GM19468 (cell line): Measurements from ENCODE around the gene VAV3.
"Not testable (repeated sequence)": the region's sequence is repeated elsewhere in the genome, so short reads cannot be mapped to it uniquely, and the experiment has no call there.

ENCODE experiments used
- ATAC-seq: cut with Tn5 transposase; IDR thresholded peaks from one replicate; pipeline ENCODE4 v1.9.1; 2021; ENCODE audit warnings: mild to moderate bottlenecking, moderate library complexity, moderate number of reproducible peaks; ENCODE audit not compliant: unreplicated experiment; ENCODE audit errors: extremely low read depth

VAV3 gene

GRCh38 chr1:107702946-107703571, 261.9 kb downstream of the VAV3 start:
- ATAC-seq, result no peak

GRCh38 chr1:107700651-107701050, 264.3 kb downstream of the VAV3 start:
- not testable (repeated sequence) for ATAC-seq

GRCh38 chr1:107698161-107698560, 266.8 kb downstream of the VAV3 start:
- ATAC-seq, result no peak

GRCh38 chr1:107695341-107695740, 269.6 kb downstream of the VAV3 start:
- ATAC-seq, result no peak

- no peak for ATAC-seq
Measured at GRCh38 chr1:107692580-107693345, 272.2 kb downstream of the VAV3 start.

- no peak for ATAC-seq
Measured at GRCh38 chr1:107691540-107691939, 273.4 kb downstream of the VAV3 start.

GRCh38 chr1:107690491-107690890, 274.5 kb downstream of the VAV3 start:
- ATAC-seq, result no peak

GRCh38 chr1:107689733-107690132, 275.2 kb downstream of the VAV3 start:
- ATAC-seq, result no peak

- no peak for ATAC-seq
Measured at GRCh38 chr1:107689159-107689558, 275.8 kb downstream of the VAV3 start.

GRCh38 chr1:107687849-107688753, 276.9 kb downstream of the VAV3 start:
- ATAC-seq, result no peak

- ATAC-seq, result no peak
Measured at GRCh38 chr1:107683683-107684082, 281.3 kb downstream of the VAV3 start.

- no peak for ATAC-seq
Measured at GRCh38 chr1:107683191-107683657, 281.8 kb downstream of the VAV3 start.

GRCh38 chr1:107682467-107682866, 282.5 kb downstream of the VAV3 start:
- no peak for ATAC-seq

- no peak for ATAC-seq
Measured at GRCh38 chr1:107681001-107681479, 283.9 kb downstream of the VAV3 start.

GRCh38 chr1:107680579-107680985, 284.4 kb downstream of the VAV3 start:
- no peak for ATAC-seq

- no peak for ATAC-seq
Measured at GRCh38 chr1:107679411-107679953, 285.5 kb downstream of the VAV3 start.

- ATAC-seq, result no peak
Measured at GRCh38 chr1:107678993-107679392, 286.0 kb downstream of the VAV3 start.

GRCh38 chr1:107677697-107678096, 287.3 kb downstream of the VAV3 start:
- ATAC-seq, result no peak

GRCh38 chr1:107674486-107674885, 290.5 kb downstream of the VAV3 start:
- no peak for ATAC-seq

GRCh38 chr1:107673006-107673405, 292.0 kb downstream of the VAV3 start:
- ATAC-seq, result no peak
